Keratinocyte (primary cell): ENCODE measurements around the gene E4F1. TPM values are rescaled to one million over a fixed set of nuclear protein-coding genes. Genes with fewer than 3 reads are reported as not detected.
"Not testable (repeated sequence)": the region's sequence is repeated elsewhere in the genome, so short reads cannot be mapped to it uniquely, and the experiment has no call there.

Source experiments
- DNase-seq: peaks from one replicate; pipeline ENCODE4 v3.0.0-alpha.2; 2011; ENCODE audit warnings: low read depth, missing footprints, low spot score
- FAIRE-seq: peaks from 2 replicates; lab custom pipeline; 2011; peaks lifted over from hg19 to GRCh38; lab: Jason Lieb, UNC
- H2AFZ ChIP-seq: 2 replicates; pipeline ENCODE4 v1.6.0; 2012; ENCODE audit warnings: low read length, control low read depth, inconsistent platforms; ENCODE audit not compliant: control insufficient read depth
- H3K27ac ChIP-seq: 2 replicates; pipeline ENCODE4 v1.5.1; 2011; ENCODE audit warnings: low read length; ENCODE audit not compliant: control insufficient read depth, insufficient read depth
- H3K27me3 ChIP-seq: 3 replicates; pipeline ENCODE4 v1.6.0; 2011; ENCODE audit warnings: low read length; ENCODE audit not compliant: control insufficient read depth, insufficient read depth; ENCODE audit errors: extremely low read depth
- H3K36me3 ChIP-seq, 2 experiments: 2 replicates in 1 of 2; 3 replicates in 1 of 2; pipeline ENCODE4 v1.5.1; 2011; ENCODE audit warnings: low read length in 2 of 2, mild to moderate bottlenecking in 1 of 2; ENCODE audit not compliant: control insufficient read depth in 2 of 2, insufficient read depth in 2 of 2; ENCODE audit errors: extremely low read depth in 1 of 2
- H3K4me1 ChIP-seq: 3 replicates; pipeline ENCODE4 v1.5.1; 2011; ENCODE audit warnings: low read length; ENCODE audit not compliant: control insufficient read depth, insufficient read depth; ENCODE audit errors: extremely low read depth
- H3K4me2 ChIP-seq: 3 replicates; pipeline ENCODE4 v1.6.0; 2011; ENCODE audit warnings: low read depth, low read length; ENCODE audit not compliant: control insufficient read depth, insufficient read depth; ENCODE audit errors: extremely low read depth
- H3K4me3 ChIP-seq, 3 experiments: fragments of 200-600 bp in 1 of 3; sonication (generic) in 1 of 3; 2 replicates in 2 of 3; 3 replicates in 1 of 3; pipeline ENCODE4 v1.5.1; 2011 to 2016; ENCODE audit warnings: low read length in 3 of 3, mild to moderate bottlenecking in 3 of 3, control low read depth in 2 of 3, inconsistent platforms in 1 of 3, low read depth in 1 of 3, mixed read lengths in 1 of 3, mixed run types in 1 of 3, moderate library complexity in 1 of 3; ENCODE audit not compliant: control insufficient read depth in 2 of 3, insufficient read depth in 2 of 3; ENCODE audit errors: extremely low read depth in 1 of 3
- H3K79me2 ChIP-seq: 2 replicates; pipeline ENCODE4 v1.6.0; 2012; ENCODE audit warnings: low read length; ENCODE audit not compliant: control insufficient read depth, insufficient read depth
- H3K9ac ChIP-seq: 3 replicates; pipeline ENCODE4 v1.6.0; 2011; ENCODE audit warnings: low read length; ENCODE audit not compliant: control insufficient read depth, insufficient read depth; ENCODE audit errors: extremely low read depth
- H3K9me1 ChIP-seq: 3 replicates; pipeline ENCODE4 v1.6.0; 2011; ENCODE audit warnings: low read length; ENCODE audit not compliant: control insufficient read depth, insufficient read depth; ENCODE audit errors: extremely low read depth
- H3K9me3 ChIP-seq: 2 replicates; pipeline ENCODE4 v1.5.1; 2012; ENCODE audit warnings: low read depth, low read length; ENCODE audit not compliant: control insufficient read depth
- H4K20me1 ChIP-seq: 3 replicates; pipeline ENCODE4 v1.6.0; 2011; ENCODE audit warnings: low read length; ENCODE audit not compliant: control insufficient read depth, insufficient read depth; ENCODE audit errors: extremely low read depth
- EZH2 ChIP-seq: IDR thresholded peaks from one replicate; pipeline ENCODE4 v1.6.1; 2012; ENCODE audit warnings: inconsistent platforms, mild to moderate bottlenecking, low read length, moderate library complexity
- dilution Hi-C: fragments of 300-500 bp; cut with MboI; formaldehyde crosslinking; loops from one replicate; pipeline ENCODE4 v1.7.0; 2020; ENCODE audit warnings: low sequenced_read_pairs; ENCODE audit not compliant: extremely low pct_ligation_motif_present
- polyA plus RNA-seq, 5 experiments: library from polyadenylated mRNA; depleted of rRNA in 3 of 5; stranded (reverse) in 3 of 5; stranded (forward) in 1 of 5; unstranded in 1 of 5; fragments of >200 nt; gene quantifications; 1 replicate in 1 of 5; 2 replicates in 3 of 5; 3 replicates in 1 of 5; pipeline versions ENCODE4 v1.2.1 to v1.2.3, GENCODE V29; 2011 to 2012; ENCODE audit warnings: missing spikeins in 2 of 5, low read depth in 1 of 5, low replicate concordance in 1 of 5
- TF ChIP-seq, protein P1 (sequence below), 3 experiments: IDR thresholded peaks in 1 of 3; conservative IDR thresholded peaks in 1 of 3; optimal IDR thresholded peaks in 1 of 3; 2 replicates in 2 of 3; 3 replicates in 1 of 3; pipeline versions ENCODE3 to v1.5.1; 2011; ENCODE audit warnings: low read length in 3 of 3, mild to moderate bottlenecking in 3 of 3, moderate library complexity in 2 of 3, control low read depth in 1 of 3, inconsistent platforms in 1 of 3; ENCODE audit not compliant: insufficient read depth in 2 of 3; ENCODE audit errors: extremely low read depth in 1 of 3

The E4F1 gene
- polyA plus RNA-seq, 1 donor (not counting 4 experiments of a cell fraction or from before 2014, with no cell fraction given) = 10.5 TPM

DNA sequence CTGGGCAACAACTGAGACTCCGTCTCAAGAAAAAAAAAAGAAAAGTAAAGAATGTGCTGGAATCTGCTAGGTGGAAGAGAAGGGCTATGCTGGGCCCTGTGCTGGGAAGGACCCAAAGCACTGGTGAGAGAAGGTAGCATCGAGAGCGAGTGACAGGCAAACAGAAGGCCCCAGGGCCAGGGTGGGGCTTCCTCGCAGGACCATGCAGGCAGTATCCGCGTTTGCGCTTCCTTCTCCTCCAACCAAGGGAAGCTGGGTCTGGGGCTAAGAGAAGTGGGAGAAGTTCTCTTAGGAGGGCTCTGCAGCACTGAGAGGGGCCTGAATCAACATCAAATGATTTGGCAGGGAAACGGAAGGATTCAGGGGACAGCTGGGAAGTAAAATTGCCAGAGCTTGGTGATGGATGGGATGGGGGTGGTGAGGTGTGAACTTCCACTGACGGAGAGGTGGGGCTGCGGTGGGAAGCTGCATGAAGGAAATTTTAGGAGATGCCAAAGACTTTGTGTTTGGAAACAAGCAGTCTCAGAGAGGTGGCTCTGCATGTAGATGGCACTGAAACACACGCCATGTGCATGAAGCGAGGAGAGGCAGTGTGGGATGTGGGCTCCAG lies 33.2 kb downstream of the E4F1 start:
- no peak overlapping the region for H2AFZ ChIP-seq
- dilution Hi-C loops = no loop called here
- FAIRE-seq = no peak
- no peaks in the 10 kb centered on the region for H3K9me1 ChIP-seq
- H3K36me3 ChIP-seq = peaks cover 34 to 45% of the 10 kb centered on the region in 2 experiments
- DNase-seq = no peak
- H3K79me2 ChIP-seq = peaks cover 41% of the 10 kb centered on the region
- no peak overlapping the region for H3K4me3 ChIP-seq
- no peak overlapping the region for H3K4me2 ChIP-seq
- peaks cover 18% of the 10 kb centered on the region for H4K20me1 ChIP-seq
- H3K9ac ChIP-seq = no peak overlapping the region
- peaks cover 10% of the 10 kb centered on the region for H3K4me1 ChIP-seq
- no peaks in the 10 kb centered on the region for H3K9me3 ChIP-seq
- H3K27ac ChIP-seq = no peak overlapping the region
- TF ChIP-seq EZH2 = no peak
- TF ChIP-seq, protein P1, sequence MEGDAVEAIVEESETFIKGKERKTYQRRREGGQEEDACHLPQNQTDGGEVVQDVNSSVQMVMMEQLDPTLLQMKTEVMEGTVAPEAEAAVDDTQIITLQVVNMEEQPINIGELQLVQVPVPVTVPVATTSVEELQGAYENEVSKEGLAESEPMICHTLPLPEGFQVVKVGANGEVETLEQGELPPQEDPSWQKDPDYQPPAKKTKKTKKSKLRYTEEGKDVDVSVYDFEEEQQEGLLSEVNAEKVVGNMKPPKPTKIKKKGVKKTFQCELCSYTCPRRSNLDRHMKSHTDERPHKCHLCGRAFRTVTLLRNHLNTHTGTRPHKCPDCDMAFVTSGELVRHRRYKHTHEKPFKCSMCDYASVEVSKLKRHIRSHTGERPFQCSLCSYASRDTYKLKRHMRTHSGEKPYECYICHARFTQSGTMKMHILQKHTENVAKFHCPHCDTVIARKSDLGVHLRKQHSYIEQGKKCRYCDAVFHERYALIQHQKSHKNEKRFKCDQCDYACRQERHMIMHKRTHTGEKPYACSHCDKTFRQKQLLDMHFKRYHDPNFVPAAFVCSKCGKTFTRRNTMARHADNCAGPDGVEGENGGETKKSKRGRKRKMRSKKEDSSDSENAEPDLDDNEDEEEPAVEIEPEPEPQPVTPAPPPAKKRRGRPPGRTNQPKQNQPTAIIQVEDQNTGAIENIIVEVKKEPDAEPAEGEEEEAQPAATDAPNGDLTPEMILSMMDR (optimal IDR thresholded peaks at IDR 0.05 in 1 of 3, IDR thresholded peaks at IDR 0.05 in 1 of 3, conservative IDR thresholded peaks at IDR 0.05 in 1 of 3; ENCODE audit: extremely low read depth in 1 of 3, insufficient read depth in 2 of 3, low read length in 3 of 3) = no peak
- H3K27me3 ChIP-seq = no peaks in the 10 kb centered on the region

DNA sequence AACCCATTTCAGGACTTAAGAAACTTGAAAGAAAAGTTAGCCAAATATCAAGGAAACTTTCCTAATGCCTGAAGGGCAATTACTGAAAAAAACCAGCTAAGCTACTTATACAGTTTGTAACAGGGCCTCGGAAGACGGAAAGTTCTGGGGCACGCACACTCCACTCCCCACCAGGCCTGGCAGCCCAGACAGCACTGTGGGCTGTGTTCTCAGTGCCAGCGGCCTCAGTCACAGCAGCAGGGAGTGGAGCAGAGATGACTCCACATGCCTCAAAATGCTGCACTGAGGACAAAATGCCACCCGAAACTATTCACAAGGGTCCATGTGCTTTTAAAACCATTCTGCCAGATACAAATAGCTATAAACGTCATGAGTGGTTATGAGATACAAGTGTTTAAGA lies 34.3 kb downstream of the E4F1 start:
- Histone ChIP-seq H3K4me2 (no peak overlapping the region), H3K4me3 (no peak overlapping the region), H3K27ac (no peak overlapping the region), H3K27me3 (no peaks in the 10 kb centered on the region), H3K9ac (no peak overlapping the region), H2AFZ (no peak overlapping the region), H3K36me3 (peaks cover 38 to 54% of the 10 kb centered on the region in 2 experiments), H4K20me1 (peaks cover 16% of the 10 kb centered on the region), H3K9me3 (no peaks in the 10 kb centered on the region), H3K4me1 (no peaks in the 10 kb centered on the region), H3K9me1 (no peaks in the 10 kb centered on the region), H3K79me2 (peaks cover 50% of the 10 kb centered on the region)
- dilution Hi-C loops = no loop called here
- TF ChIP-seq, protein P1 (optimal IDR thresholded peaks at IDR 0.05 in 1 of 3, IDR thresholded peaks at IDR 0.05 in 1 of 3, conservative IDR thresholded peaks at IDR 0.05 in 1 of 3; ENCODE audit: extremely low read depth in 1 of 3, insufficient read depth in 2 of 3, low read length in 3 of 3) = no peak
- no peak for FAIRE-seq
- DNase-seq = no peak

DNA sequence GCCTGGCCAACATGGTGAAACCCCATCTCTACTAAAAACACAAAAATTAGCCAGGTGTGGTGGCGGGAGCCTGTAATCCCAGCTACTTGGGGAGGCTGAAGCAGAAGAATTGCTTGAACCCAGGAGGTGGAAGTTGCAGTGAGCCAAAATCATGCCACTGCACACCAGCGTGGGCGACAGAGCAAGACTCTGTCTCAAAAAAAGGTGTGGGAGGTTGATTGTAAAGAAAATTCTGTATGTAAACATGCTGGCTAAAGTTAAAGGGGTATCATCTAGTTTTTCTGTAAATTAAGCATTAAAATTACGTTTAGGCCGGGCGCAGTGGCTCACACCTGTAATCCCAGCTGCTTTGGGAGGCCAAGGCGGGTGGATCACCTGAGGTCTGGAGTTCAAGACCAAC lies 35.1 kb downstream of the E4F1 start:
- H3K9ac ChIP-seq, H2AFZ ChIP-seq, H3K4me1 ChIP-seq, H3K4me2 ChIP-seq, DNase-seq, H3K27me3 ChIP-seq, FAIRE-seq, dilution Hi-C loops, H3K9me1 ChIP-seq, H3K4me3 ChIP-seq, H3K27ac ChIP-seq, H3K9me3 ChIP-seq: not testable (repeated sequence)
- Histone ChIP-seq H4K20me1 (peaks cover 19% of the 10 kb centered on the region), H3K79me2 (peaks cover 59% of the 10 kb centered on the region), H3K36me3 (peaks cover 41 to 58% of the 10 kb centered on the region in 2 experiments)
